SKM-1 (cell line): Measurements from ENCODE around the gene ZNF267.
"Not testable (repeated sequence)": the region's sequence is repeated elsewhere in the genome, so short reads cannot be mapped to it uniquely, and the experiment has no call there.

Experiments used
- DNase-seq: peaks from one replicate; lab custom pipeline; 2025; ENCODE audit not compliant: unreplicated experiment; lab: John Stamatoyannopoulos, UW

ZNF267 gene

GRCh38 chr16:31877876-31878642 lies 4.5 kb downstream of the ZNF267 start:
- DNase-seq, result no peak

- DNase-seq, result no peak
These were observed 6.3 kb downstream of the ZNF267 start for GRCh38 chr16:31879937-31880321.

DNA sequence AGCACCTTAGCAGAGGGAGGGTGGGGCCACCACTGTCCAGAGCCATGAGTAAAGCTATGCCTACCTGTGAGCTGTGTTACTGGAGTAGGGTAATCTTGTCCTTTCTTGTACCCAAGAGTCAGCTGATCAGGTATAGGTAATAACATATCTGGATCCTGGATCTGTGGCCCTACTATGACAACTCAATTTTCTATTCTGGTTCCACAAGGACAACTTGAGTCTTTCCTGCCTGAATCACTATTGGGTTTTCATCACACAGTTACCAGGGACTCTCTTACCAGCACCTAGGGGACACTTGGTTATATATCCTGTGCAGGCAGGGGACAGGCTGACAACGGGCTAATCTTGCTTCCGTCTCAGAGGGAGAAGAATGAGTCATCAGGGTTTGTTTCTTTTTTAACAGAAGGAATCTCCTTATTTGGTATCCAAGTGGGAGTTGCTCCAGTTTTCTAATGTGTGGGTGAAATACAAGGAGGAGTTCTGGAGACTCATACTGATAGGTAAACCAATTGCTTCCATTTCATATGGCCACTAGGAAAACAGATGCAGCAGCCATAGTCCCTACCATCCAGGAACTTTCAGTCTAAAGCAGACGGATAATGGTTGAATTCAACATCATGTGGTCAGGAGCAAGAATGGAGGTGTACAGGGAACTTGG lies 6.8 kb downstream of the ZNF267 start:
- DNase-seq, result no peak

GRCh38 chr16:31886227-31886626 lies 12.6 kb downstream of the ZNF267 start:
- no peak for DNase-seq

DNA sequence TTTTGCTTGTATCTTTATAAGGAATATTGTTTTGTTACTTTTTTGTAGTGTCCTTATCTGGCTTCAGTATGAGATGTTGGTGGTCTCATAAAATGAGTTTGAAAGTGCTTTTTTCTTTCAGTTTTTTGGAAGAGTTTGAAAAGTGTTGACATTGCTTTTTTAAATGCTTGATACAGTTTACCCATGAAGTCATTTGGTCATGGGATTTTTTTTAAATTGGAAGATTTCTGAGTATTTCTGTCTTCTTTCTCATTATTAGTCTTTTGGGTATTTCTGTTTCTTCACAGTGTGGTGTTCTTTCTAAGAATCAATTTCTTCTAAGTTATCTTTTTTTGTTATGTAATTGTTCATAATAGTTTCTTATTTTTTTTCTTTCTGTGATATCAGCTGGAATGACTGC lies 15.1 kb downstream of the ZNF267 start:
- DNase-seq, result no peak

DNA sequence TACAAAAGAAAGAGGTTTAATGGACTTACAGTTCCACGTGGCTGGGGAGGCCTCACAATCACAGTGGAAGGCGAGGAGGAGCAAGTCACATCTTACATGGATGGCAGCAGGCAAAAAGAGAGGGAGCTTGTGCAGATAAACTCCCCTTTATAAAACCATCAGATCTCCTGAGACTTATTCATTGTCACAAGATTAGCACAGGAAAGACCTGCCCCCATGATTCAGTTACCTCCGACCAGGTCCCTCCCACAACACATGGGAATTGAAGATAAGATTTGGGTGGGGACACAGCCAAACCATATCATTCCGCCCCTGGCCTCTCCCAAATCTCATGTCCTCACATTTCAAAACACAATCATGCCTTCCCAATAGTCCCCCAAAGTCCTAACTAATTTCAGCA lies 18.5 kb downstream of the ZNF267 start:
- DNase-seq, result not testable (repeated sequence)

DNA sequence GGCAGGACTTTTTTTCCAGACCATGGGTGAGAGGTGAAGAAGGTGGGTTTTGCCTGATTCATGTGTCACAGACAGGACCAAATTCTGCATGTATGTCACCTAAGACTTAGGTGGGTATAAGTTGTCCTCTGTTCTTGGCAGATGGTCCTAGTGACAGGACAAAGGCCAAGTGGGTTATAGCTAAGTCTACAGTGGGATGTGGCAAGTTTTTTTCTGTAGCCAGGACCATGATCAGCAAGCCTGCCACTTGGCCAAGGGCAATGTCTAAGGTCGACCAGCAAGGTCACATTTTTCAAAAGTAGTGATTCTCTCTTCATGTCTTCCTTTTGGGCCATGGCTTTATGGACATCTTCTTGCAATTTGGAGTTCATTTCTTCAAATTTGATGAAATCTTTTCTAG lies 20.2 kb downstream of the ZNF267 start:
- DNase-seq, result no peak

DNA sequence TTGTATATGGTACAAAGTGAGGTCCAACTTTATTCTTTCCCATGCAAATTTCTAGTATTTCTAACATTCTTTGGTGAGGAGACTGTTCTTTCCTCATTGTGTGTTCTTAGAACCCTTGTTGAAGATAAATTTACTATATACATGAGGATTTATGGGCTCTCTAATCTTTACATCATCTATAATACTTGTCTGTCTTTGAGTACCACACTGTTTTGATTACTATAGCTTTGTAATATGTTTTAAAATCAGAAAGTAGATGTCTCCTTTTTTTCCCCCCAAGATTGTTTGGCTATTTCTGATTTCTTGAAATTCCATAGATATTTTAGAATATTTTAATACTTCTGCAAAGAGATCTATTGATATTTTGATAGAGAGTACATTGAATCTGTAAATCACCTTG lies 23.7 kb downstream of the ZNF267 start:
- DNase-seq, result no peak

DNA sequence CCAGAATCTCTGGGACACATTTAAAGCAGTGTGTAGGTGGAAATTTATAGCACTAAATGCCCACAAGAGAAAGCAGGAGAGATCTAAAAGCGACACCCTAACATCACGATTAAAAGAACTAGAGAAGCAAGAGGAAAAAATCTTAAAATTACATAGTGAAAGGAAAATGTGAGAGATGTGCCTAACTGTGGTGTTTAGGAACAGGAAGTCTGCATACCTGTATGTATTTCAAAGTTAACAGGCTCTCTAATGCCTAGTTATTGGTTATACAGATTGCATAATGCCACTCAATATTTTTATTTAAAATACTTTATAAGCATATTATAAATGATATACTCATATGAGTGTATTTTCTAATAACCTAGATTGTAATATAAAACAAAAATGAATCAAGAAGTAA lies 25.9 kb downstream of the ZNF267 start:
- no peak for DNase-seq

GRCh38 chr16:31904571-31904970 lies 31.0 kb downstream of the ZNF267 start:
- DNase-seq, result not testable (repeated sequence)

GRCh38 chr16:31913668-31914067 lies 40.1 kb downstream of the ZNF267 start:
- DNase-seq, result no peak

- no peak for DNase-seq
These were observed 42.5 kb downstream of the ZNF267 start for GRCh38 chr16:31916056-31916488.

GRCh38 chr16:31920373-31920772 lies 46.8 kb downstream of the ZNF267 start:
- no peak for DNase-seq

GRCh38 chr16:31951806-31952205 lies 78.2 kb downstream of the ZNF267 start:
- not testable (repeated sequence) for DNase-seq

DNA sequence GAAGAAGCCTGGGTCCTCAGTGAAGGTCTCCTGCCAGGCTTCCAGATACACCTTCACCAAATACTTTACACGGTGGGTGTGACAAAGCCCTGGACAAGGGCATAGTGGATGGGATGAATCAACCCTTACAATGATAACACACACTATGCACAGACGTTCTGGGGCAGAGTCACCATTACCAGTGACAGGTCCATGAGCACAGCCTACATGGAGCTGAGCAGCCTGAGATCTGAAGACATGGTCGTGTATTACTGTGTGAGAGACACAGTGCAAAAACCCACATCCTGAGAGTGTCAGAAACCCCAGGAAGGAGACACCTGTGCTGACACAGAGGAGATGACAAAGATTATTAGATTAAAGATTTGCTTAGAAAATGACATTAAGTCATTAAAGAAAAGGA lies 78.6 kb downstream of the ZNF267 start:
- not testable (repeated sequence) for DNase-seq

DNA sequence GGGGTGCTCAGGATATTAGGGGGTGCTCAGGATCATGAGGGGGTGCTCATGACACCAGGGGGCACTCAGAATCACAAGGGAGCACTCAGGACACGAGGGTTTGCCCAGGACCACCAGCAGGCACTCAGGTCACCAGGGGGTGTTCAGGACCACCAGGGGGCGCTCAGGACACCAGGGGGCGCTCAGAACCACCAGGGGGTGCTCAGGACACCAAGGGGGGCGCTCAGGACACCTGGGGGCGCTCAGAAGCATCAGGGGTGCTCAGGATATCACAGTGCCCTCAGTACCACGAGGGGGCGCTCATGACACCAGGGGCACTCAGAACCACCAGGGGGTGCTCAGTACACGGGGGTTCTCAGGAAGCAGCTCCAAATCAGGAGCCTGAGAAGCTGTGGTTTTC lies 82.6 kb downstream of the ZNF267 start:
- not testable (repeated sequence) for DNase-seq

- DNase-seq, result not testable (repeated sequence)
These were observed 86.7 kb downstream of the ZNF267 start for GRCh38 chr16:31960186-31960910.
